HG03520 (cell line): ENCODE measurements around the gene MARCHF7.
"Not testable (repeated sequence)": the region's sequence is repeated elsewhere in the genome, so short reads cannot be mapped to it uniquely, and the experiment has no call there.

Source experiments
- ATAC-seq: cut with Tn5 transposase; IDR thresholded peaks from one replicate; pipeline ENCODE4 v1.9.1; 2021; ENCODE audit warnings: mild to moderate bottlenecking, moderate library complexity; ENCODE audit not compliant: unreplicated experiment

Gene MARCHF7, protein sequence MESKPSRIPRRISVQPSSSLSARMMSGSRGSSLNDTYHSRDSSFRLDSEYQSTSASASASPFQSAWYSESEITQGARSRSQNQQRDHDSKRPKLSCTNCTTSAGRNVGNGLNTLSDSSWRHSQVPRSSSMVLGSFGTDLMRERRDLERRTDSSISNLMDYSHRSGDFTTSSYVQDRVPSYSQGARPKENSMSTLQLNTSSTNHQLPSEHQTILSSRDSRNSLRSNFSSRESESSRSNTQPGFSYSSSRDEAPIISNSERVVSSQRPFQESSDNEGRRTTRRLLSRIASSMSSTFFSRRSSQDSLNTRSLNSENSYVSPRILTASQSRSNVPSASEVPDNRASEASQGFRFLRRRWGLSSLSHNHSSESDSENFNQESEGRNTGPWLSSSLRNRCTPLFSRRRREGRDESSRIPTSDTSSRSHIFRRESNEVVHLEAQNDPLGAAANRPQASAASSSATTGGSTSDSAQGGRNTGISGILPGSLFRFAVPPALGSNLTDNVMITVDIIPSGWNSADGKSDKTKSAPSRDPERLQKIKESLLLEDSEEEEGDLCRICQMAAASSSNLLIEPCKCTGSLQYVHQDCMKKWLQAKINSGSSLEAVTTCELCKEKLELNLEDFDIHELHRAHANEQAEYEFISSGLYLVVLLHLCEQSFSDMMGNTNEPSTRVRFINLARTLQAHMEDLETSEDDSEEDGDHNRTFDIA

DNA sequence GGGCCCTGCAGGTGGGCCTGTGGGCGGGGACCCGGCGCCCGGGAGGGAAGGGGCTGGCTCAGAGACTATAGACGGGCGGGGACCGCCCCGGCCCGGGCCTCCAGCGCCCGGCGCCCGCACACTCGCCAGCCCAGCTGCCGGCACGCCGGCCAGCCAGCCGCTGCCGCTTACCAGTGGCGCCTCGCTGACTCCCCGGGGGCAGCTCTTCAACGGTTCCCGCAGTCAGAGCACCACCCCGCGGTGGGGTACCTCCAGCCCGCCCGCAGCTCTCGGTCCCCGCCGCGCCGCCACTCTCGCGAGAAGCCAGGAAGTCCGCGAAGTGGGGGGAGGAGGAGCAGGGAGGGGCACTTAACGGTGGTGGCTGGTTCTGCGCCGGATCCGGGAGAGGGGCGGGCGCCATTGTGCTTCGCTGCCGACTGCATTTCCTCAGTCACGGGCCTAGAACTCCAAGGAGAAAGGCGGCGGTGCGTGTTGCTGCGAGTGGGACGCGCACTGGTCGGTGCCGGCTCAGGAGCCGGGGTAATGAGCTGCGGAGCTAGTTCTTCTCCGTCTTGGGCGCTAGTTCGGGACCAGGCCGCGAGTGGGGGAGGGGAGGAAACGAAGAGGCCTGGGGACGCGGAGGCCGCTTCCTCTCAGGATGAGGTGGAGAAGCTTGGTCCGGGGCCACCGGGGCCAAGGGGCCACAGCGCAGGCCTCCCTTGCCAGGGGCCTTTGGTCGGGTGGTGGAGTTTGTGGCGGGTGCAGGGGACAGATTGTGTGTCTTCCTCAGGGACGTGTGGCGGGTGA, at the start of gene MARCHF7:
MARCHF7 (plus strand) TSS at position 364 of the 786 bp plus-strand sequence. CDS start 16,517 bp downstream, outside the sequence.
- ATAC-seq, result peak; percentile 85

DNA sequence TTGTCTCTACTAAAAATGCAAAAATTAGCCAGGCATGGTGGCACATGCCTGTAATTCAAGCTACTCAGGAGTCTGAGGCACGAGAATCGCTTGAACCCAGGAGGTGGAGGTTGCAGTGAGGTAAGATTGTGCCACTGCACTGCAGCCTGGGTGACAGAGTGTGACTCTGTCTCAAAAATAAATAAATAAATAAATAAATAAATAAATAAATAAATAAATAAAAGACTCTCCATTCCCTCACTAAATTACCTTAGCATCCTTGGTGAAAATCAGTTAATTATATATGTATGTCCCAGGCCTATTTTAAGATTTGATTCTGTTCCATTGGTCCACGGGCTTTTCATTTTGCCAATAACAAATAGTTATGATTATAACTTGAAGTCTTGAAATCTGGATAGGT, 44.9 kb upstream of the MARCHF7 start:
- not testable (repeated sequence) for ATAC-seq

DNA sequence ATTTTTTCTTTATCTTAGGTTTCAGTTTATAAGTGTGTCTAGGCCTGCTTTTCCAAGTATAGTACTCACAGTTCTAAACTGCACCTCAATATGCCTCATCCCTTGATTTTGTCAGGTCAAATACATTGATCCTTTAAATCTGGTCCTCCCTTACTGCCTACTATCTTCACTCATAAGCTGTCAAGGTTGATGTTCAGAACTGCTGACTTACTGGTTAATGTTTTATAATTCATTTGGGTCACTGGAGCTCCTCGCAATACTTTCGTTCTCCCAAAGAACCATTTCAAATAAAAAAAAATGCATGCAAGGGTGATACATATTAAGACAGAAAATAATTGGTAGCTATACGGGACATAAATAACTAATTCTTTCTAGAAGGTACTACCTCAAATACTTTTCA, 41.3 kb upstream of the MARCHF7 start:
- ATAC-seq, result no peak

DNA sequence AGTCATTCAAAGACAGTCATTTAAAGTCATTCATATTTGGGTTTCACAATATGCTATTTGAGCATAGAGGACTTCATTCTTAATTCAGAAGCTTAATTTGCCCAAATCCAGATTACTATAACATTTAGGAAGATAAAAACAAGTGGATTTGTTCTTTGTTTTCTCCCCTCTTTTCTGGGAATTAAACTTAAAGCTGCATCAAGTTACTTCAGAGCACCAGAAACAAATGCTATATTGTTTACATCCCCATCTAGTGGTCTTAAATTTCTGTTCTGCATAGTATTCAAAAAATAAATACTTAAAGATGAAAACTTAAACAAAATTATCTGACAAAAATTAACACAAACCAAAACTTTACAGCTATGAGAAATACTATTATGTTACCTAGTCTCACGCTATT, 34.7 kb upstream of the MARCHF7 start:
- ATAC-seq, result no peak

DNA sequence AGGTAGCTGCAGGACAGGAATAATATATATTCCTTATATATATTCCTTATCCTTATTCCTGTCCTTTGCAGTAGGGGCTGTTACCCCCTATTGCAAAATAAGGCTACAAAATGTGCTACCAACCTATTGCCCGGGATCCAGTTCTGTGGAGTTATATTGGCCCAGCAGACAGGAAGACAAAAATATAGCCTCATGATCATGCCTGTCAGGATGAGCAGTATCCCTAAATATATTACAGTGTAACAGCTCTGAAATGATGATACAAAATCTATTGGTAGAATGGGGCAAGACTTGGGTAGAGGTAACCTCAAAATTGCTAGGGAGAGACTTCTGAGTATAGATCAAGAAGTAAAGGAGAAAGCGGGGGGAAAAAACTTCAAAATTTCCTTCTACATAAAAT, 31.6 kb upstream of the MARCHF7 start:
- no peak for ATAC-seq

DNA sequence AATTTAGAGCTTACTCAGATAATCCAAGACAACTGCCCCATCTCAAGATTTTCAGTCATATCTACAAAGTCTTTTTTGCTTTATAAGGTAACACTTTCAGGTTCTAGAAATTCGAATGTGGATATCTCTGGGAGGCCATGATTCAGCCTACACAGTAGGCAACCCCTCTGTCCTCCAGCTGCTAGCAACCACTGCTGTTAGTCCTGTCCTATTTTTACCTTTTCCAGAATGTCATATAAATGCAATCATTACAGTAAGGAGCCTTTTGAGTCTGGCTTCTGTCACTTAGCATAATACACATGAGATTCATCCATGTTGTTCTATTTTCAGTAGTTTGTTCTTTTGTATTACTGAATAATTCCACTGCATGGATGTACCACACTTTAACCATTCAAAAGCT, 28.5 kb upstream of the MARCHF7 start:
- ATAC-seq, result no peak

DNA sequence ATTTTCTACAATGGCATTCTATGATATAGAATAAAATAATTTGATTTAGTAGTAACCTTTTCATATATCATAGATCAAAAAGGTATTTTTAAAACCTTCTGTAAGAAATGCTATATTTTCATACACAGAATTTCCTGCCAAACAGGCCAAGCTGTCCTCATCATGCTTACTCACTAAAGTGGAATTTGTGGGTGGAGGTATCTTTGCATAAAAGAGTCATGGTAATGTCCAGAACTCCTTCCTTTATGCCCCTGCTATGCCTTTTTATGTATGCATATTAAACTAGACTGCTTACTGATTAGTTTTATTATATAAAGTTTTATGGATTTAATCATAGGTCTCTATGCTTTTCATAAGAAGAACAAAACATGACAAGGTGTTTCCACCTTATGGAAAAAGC, 27.5 kb upstream of the MARCHF7 start:
- no peak for ATAC-seq

DNA sequence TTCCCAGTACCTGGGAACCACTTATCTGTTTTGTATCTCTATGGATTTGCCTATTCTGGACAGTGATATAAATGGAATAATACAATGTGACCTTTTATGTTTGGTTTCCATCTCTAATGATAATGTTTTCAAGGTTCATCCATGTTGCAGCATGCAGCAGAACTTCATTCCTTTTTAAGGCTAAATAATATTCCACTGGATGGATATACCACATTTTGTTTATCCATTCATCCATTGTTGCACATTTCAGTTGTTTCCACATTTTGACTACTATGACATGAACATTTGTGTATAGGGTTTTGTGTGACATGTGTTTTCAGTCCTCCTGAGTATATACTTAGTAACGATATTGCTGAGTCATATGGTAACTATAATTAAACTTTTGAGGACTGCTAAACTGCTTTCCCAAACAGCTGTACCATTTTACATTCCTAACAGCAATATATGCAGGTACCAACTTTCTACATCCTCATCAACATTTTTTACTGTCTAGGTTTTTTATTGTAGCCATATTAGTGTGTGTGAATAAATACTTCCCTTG, 17.7 kb upstream of the MARCHF7 start:
- ATAC-seq, result no peak

DNA sequence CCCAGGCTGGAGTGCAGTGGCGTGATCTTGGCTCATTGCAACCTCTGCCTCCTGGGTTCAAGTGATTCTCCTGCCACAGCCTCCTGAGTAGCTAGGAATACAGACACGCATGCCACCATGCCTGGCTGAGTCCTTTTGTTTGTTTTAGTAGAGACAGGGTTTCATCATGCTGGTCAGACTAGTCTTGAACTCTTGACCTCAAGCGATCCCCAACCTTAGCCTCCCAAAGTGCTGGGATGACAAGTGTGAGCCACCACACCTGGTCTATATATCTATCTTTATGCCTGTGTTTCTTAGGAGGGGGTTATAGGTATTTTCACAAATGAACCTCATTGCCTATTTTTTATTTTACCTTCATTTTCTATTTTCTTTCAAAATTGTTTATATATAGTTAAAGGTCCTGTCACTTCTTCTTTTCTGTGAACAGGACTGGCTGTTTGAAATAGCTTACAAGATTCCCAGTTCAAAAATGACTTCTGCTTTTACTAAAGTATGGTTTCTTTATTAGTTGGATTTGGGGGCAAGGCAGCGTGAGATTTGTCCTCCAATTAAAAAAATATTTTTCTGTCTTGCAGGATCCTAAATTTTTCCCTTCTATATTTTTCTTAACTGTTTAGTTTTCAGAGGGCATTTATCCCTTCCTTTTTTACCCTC, 16.4 kb upstream of the MARCHF7 start:
- no peak for ATAC-seq

DNA sequence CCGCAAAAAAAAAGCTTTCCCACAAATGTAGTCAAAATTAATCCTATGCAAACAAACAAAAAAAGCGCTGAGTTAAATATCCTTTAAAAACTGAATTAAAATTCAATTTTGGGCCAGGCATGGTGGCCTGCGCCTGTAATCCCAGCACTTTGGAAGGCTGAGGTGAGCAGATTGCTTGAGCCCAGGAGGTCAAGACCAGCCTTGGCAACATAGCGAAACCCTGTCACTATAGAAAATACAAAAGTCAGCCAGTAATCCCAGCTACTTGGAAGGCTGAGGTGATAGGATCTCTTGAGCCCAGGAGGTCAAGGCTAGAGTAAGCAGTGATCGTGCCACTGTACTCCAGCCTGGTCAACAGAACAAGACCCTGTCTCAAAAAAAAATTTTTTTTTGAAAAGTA, 8.8 kb upstream of the MARCHF7 start:
- no peak for ATAC-seq

DNA sequence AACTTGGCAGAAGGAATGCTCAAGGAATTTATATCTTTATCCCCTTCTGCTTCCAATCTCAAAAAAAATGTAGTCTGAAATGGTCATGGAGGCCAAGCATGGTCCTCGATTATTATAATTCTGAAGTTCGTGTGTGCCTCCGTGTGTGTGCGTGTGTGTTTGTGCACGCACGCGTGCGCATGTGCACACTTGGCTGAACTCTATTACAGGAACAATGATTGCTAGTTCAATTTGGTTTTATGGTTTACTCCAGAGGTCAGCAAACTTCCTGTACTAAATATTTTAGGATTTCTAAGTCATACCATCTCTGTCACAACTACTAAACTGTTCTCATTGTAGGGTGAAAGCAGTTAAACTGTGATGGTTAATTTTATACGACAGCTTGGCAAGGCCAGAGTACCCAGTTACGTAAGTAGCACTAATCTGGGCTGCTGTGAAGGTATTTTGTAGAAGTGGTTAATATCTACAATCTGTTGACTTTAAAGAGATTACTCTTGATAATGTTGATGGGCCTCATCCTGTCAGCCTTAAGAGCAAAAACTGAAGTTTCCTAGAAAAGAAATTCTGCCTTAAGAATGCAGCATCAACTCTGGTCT, 5.8 kb upstream of the MARCHF7 start:
- ATAC-seq, result no peak

DNA sequence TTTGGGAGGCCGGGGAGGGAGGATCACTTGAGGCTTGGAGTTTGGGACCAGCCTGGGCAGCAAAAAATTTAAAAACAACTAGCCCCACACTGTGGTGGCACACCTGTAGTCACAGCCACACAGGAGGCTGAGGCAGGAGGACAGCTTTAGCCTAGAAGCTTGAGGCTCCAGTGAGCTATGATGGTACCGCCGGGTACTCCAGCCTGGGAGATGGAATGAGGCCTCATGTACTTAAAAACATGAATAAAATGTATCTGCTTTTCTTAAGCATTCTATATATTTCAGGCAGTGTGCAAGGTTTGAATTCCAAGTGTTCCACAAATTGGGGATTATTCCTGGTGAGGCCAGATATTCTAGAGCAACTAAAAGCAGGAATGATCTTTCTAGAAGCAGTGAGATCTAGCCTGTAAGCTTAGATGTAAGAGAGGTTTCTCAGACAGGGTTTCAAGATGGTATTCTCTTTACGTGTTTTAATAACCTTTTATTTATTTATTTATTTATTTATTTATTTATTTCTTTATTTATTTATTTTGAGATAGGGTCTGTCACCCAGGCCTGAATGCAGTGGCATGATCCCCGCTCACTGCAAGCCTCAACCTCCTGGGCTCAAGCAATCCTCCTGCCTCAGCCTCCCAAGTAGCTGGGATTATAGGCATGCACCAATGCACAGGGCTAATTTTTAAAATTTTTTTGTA, 4.1 kb upstream of the MARCHF7 start:
- ATAC-seq, result no peak

DNA sequence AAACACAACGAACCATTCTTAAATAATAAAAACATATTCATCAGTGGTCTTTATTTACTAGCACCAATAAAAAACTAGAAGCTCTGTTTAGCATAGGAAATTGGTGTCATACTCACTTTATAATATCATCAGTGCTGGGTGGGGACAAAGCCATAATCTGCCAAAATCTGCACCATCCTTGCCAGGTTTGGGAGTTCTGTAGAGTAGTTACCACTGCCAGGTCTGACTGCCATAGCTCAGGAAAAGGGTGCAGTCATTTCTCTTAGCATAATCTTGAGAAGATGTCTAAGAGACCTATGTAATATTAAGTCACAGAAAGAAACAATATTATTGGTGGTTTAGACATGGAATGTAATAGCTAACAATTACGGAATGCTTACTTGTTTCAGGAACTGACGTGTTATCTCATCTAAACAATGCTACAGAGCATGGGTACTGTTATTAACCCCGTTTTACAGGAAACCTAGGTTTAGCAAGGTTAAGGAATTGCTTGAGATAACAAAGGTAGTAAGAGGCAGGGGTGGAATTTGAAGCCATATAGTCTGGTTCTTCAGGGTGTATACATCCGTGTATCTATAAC, 1.6 kb upstream of the MARCHF7 start:
- no peak for ATAC-seq

DNA sequence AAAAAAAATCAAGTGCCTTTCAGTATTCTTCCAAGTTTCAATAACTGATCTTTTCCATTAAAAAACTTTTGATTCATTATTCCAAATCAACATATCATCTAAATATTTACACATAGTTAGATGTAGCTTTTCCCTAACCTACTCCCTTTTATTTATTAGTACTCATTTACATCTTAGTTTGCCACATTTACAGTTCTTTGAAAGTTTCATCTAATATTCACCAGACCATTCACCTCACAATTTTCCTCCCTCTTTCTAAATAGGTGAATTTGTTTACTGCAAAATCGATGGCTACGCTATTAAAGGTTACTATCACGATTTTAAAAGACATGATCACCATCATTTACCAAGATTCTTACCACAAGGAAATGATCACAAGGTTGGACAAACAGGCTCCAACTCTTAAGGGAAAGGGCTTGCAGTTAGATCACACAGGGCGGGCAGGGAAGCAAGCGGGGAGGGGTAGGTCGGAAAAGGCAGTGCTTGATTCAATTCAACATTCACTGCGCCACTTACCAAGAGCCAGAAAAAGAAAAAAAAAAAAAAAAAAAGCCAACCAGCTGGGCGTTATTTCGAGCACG, 654 bp upstream of the MARCHF7 start:
- ATAC-seq, result no peak

DNA sequence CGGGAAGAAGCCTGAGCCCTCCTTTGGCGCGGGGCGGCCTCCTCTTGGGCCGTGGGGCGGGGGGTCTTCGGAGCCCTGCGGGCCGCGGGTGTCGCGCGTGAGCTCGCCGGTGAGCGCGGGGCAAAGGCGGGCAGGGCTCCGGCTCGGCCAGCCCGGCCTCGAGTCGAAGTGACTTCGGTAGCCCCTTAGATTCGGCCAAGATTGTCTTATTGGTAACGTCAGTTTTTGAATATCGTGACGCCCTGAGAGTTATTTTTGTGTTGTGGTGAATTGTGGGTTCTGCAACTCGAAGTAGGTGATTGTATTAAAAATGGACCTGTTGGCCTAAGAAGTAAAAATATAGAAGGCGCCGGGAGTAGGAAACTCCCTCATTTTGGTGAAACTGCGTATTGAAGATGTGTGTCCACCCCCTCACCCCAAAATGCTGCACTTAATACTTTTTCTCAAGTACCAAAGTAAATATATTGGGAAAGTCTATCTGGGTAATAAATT, 669 bp downstream of the MARCHF7 start:
- ATAC-seq, result peak; percentile 9

DNA sequence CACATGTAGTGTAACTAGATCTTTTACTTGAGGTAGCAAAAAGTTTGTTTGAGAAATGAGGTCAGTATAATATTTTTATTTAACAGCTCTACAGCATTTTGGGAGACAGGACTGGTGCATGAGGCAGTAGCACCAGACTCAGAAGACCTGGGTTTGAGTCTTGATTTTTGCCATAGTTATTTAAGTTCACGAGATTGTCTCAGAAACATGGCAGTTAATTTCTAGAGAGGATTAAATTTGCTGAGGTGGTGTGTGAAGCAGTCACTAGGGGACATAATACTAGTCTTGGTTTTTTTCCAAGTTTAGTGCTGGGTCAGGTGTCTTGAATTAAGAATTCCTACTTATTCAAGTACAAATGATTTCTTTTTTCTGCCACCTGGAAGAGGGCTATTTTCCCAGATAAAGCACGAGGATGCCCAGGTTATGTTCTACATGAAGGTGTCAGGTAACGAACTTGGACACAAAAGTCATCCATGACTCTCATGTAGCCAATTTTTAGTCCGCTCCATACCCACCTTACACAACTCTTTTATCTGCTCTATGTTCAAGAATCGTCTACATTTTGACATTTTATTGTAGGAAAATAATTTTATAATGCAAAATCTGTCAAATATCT, 1.4 kb downstream of the MARCHF7 start:
- ATAC-seq, result no peak

DNA sequence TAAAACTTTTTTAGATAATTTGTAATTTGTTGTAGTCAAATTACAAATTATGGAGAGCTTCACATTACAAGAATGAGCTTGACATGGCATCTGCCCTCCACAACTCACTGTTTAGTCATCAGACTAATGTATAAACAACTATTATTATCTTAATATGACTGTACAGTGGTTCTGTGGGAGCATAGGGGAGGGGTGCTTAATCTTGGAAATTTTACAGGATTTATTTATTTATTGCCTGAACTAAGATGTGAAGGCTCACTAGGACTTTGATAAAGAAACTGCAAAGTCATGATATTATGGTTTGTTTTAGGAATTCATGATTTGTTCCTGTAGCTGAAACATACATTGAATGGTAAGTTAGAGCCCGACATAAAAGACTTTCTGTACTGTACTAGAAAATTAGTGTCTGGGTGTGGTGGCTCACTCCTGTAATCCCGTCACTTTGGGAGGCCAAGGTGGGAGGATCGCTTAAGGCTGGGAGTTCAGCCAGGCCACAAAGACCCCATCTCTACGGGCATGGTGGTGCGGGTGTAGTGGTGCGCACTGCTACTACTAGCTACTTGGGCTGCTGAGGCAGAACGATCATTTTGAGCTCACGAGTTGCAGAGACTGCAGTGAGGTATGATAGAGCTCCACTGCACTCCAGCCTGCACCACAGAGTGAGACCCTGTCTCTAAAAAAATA, 2.1 kb downstream of the MARCHF7 start:
- ATAC-seq, result no peak

DNA sequence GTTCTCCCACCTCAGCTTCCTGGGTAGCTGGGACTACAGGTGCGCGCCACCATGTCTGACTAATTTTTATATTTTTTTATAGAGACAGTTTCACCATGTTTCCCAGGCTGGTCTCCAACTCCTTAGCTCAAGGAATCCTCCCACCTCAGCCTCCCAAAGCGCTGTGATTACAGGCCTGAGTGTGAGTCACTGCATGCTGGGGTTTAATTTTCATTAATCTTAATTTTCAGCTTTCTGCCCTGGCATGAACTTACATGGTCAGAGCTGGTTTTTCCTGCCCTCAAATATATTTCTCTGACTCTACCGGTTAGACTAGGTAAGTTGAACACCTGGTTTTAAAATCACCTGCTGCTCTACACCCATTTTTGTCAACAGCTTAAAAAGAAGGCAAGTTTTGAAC, 3.1 kb downstream of the MARCHF7 start:
- no peak for ATAC-seq
